AG04449 (cell line): Measurements from ENCODE around the gene PSMB9.
A peak's percentile ranks its signal among the peaks of the same experiment; 100 is the strongest.

Experiments
- CTCF ChIA-PET: fragments of 350-600 bp; formaldehyde crosslinking; extraction: SDS; loops from one replicate; lab custom pipeline; 2021; ENCODE audit warnings: antibody characterized with exemption; lab: Yijun Ruan, JAX
- POLR2A ChIA-PET: fragments of 400-600, 350-600 bp; formaldehyde crosslinking; extraction: SDS; loops from one replicate; lab custom pipeline; 2020; ENCODE audit warnings: antibody characterized with exemption, inconsistent platforms; lab: Yijun Ruan, JAX
- DNase-seq: peaks from one replicate; pipeline ENCODE4 v3.0.0-alpha.2; 2010; ENCODE audit warnings: low read depth, low spot score
- H3K4me3 ChIP-seq: 2 replicates; pipeline ENCODE4 v1.5.1; 2011; ENCODE audit warnings: low read depth, mild to moderate bottlenecking, control low read depth, low read length
- CTCF ChIP-seq: IDR thresholded peaks from one replicate; pipeline ENCODE4 v1.5.1; 2011; ENCODE audit warnings: mild to moderate bottlenecking, moderate library complexity, low read length, control low read depth, inconsistent platforms; ENCODE audit not compliant: insufficient read depth; ENCODE audit errors: missing control alignments

The PSMB9 gene

GRCh38 chr6:32815996-32816395 lies 38.0 kb upstream of the PSMB9 start:
- H3K4me3 ChIP-seq, result no peak overlapping the region
- ChIA-PET CTCF (no interaction called here), POLR2A (no interaction called here)
- TF ChIP-seq CTCF, result no peak
- DNase-seq, result no peak

- no peak for TF ChIP-seq CTCF
- no peak for DNase-seq
- ChIA-PET POLR2A (no interaction called here), CTCF (no interaction called here)
- no peak within 1 kb of the TSS for H3K4me3 ChIP-seq
Observed at GRCh38 chr6:32816746-32817204, 37.2 kb upstream of the PSMB9 start, which contains the start of gene HLA-DOB. TSS of gene HLA-DOB (minus strand) at chr6:32817002. CDS start at chr6:32816951, 51 bp downstream.

GRCh38 chr6:32818867-32819266 lies 35.1 kb upstream of the PSMB9 start:
- ChIA-PET POLR2A (no interaction called here), CTCF (interaction anchor here (3.6 kb wide), 1 partner anchor 50 kb away, joined by 21 read pairs; no protein-coding TSS in a partner anchor)
- H3K4me3 ChIP-seq, result no peak overlapping the region

GRCh38 chr6:32819729-32820128 lies 34.3 kb upstream of the PSMB9 start:
- DNase-seq, result no peak
- ChIA-PET POLR2A (interaction anchor here (0.7 kb wide), 1 partner anchor 34 kb away, joined by 3 read pairs; the partner anchor contains the start of genes PSMB9 and TAP1), CTCF (interaction anchor here (0.9 to 3.6 kb wide), 4 partner anchors 19 to 49 kb away, joined by 3 to 21 read pairs (median 6); partner anchors contain the start of gene TAP2)

More at GRCh38 chr6:32818867-32819266, 35.1 kb upstream of the PSMB9 start:
- TF ChIP-seq CTCF, result no peak
- no peak for DNase-seq

GRCh38 chr6:32825966-32826365 lies 28.0 kb upstream of the PSMB9 start:
- POLR2A ChIA-PET, result no interaction called here

More at GRCh38 chr6:32819729-32820128, 34.3 kb upstream of the PSMB9 start:
- no peak for TF ChIP-seq CTCF
- H3K4me3 ChIP-seq, result no peak overlapping the region

More at GRCh38 chr6:32825966-32826365, 28.0 kb upstream of the PSMB9 start:
- TF ChIP-seq CTCF, result peak; percentile 24
- CTCF ChIA-PET, result interaction anchor here (0.8 to 6.2 kb wide), 10 partner anchors 9 to 571 kb away, joined by 3 to 91 read pairs (median 6); partner anchors contain the start of genes HLA-DMA, PSMB9, TAP1 and TAP2
- DNase-seq, result no peak
- H3K4me3 ChIP-seq, result no peak overlapping the region
